Fibroblast of the aortic adventitia (primary cell): ENCODE data around the gene CD38. TPM values are rescaled to one million over a fixed set of nuclear protein-coding genes. Genes with fewer than 3 reads are reported as not detected.
"Not testable (repeated sequence)": the region's sequence is repeated elsewhere in the genome, so short reads cannot be mapped to it uniquely, and the experiment has no call there.

Experiments
- DNase-seq: peaks from one replicate; pipeline ENCODE4 v3.0.0-alpha.2; 2010; ENCODE audit warnings: low read depth
- H3K4me3 ChIP-seq: 2 replicates; pipeline ENCODE4 v1.5.1; 2011; ENCODE audit warnings: low read depth, mild to moderate bottlenecking, control low read depth, low read length, moderate library complexity
- CTCF ChIP-seq: IDR thresholded peaks from 2 replicates; pipeline ENCODE4 v1.5.1; 2011; ENCODE audit warnings: mild to moderate bottlenecking, low read length, control low read depth, inconsistent platforms; ENCODE audit not compliant: insufficient read depth
- total RNA-seq: library from RNA; depleted of rRNA; stranded (reverse); fragments of >200 nt; gene quantifications from 2 replicates; pipeline ENCODE4 v1.2.3, GENCODE V29; 2012; ENCODE audit warnings: low replicate concordance

CD38 gene
- total RNA-seq, 1 donor = not detected

DNA sequence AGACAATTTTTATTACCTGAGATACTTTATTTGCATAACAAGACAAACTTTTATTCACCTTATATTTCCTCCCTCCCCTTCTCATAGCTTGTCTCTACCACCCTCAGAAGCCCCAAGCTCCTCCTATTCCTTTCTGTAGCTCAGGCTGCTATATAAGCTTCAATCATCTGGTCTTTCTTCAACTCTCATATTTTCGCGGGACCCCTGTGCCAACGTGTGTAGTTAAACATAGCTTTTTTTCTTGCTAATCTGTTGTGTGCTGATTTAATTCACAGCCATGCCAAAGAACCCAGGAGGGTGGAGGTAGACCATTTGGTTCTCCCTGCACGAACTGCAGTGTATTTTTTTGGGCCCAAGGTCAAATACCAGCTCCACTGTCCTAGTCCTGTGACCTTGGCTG lies 21.1 kb upstream of the CD38 start:
- DNase-seq = no peak
- no peak for TF ChIP-seq CTCF
- no peak overlapping the region for H3K4me3 ChIP-seq

GRCh38 chr4:15758294-15758693 lies 19.8 kb upstream of the CD38 start:
- DNase-seq = no peak
- H3K4me3 ChIP-seq = no peak overlapping the region
- TF ChIP-seq CTCF = no peak

- not testable (repeated sequence) for H3K4me3 ChIP-seq, DNase-seq
These were observed 15.7 kb upstream of the CD38 start for GRCh38 chr4:15762460-15762859.

GRCh38 chr4:15765391-15765790 lies 12.7 kb upstream of the CD38 start:
- H3K4me3 ChIP-seq = no peak overlapping the region
- TF ChIP-seq CTCF = no peak
- DNase-seq = no peak

GRCh38 chr4:15765910-15766697 lies 12.0 kb upstream of the CD38 start:
- TF ChIP-seq CTCF = no peak
- no peak overlapping the region for H3K4me3 ChIP-seq
- DNase-seq = no peak

DNA sequence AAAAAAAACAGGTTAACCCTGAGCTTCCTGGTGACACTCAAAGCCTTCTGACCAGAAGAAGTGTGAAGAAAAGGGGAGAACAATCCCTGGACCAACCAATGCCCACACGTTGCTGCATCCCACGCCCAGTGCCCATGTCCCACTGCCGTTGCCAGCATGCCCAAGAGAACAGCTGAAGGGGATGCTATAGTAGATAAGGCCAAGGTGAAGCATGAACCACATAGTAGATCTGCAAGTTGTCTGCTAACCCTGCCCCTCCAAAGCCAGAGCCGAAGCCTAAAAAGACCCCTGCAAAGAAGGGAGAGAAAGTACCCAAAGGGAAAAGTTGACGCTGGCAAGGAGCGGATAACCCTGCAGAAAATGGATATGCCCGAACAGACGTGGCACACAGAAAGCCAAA lies 11.3 kb upstream of the CD38 start:
- no peak for DNase-seq
- TF ChIP-seq CTCF = no peak
- no peak overlapping the region for H3K4me3 ChIP-seq

DNA sequence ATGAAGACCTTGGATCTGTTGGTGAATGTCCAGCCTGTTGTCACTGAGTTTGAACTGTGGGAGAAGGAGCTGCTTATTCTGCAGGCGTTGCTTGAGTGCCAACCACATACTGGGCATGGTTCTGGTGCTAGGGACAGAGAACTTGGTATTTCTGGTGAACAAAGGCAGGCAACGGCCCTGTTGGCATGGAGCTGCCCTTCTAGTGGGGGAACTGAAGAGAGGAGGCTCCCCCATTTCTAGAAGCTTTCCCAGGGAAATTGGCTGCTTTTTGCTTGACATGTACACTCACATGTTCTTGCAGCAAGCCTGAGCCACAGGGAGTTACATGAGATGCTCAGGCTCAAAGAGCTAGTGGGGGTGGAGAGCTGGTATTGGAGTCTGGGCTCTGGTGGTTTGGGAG lies 8.9 kb upstream of the CD38 start:
- no peak overlapping the region for H3K4me3 ChIP-seq
- no peak for DNase-seq
- no peak for TF ChIP-seq CTCF
